AG20443 (cell line): ENCODE results near the gene NCBP1.

ENCODE experiments used
- DNase-seq: peaks from one replicate; pipeline ENCODE4 v3.0.0; 2012; ENCODE audit warnings: low spot score, mixed read lengths

NCBP1 gene

GRCh38 chr9:97711223-97711626 is 77.6 kb downstream of the NCBP1 start:
- DNase-seq: no peak

- DNase-seq: peak; percentile 84
Observed at GRCh38 chr9:97714435-97714834, 80.8 kb downstream of the NCBP1 start.

- DNase-seq: no peak
Observed at GRCh38 chr9:97717866-97718265, 84.2 kb downstream of the NCBP1 start.

- peak; percentile 59 for DNase-seq
Observed at GRCh38 chr9:97721396-97721795, 87.8 kb downstream of the NCBP1 start.

- peak; percentile 7 for DNase-seq
Observed at GRCh38 chr9:97722331-97722730, 88.7 kb downstream of the NCBP1 start.
